DMS 273 (cell line): Measurements from ENCODE around the gene GGTA1.
"Not testable (repeated sequence)": the region's sequence is repeated elsewhere in the genome, so short reads cannot be mapped to it uniquely, and the experiment has no call there.

Experiments
- DNase-seq: peaks from one replicate; lab custom pipeline; 2025; ENCODE audit not compliant: unreplicated experiment; lab: John Stamatoyannopoulos, UW

The GGTA1 gene

DNA sequence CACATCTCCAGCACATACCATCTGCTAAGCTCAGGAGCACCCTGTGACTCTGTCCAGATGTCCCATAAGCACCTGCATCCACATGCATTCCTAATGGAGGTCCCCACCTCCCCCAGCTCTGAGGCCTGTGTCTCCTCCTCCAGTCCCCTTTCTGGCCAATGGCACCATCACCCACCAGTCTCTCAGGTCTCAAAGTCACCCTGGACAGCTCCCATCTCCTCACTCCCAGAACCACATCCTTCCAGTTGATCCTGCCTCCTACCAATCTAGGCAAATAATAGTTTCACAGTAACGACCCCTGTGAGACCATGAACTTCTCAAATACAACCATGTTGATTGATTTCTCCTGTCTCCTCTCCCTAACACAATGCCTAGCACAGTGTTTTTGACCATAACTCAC lies 40.1 kb downstream of the GGTA1 start:
- DNase-seq, result no peak

DNA sequence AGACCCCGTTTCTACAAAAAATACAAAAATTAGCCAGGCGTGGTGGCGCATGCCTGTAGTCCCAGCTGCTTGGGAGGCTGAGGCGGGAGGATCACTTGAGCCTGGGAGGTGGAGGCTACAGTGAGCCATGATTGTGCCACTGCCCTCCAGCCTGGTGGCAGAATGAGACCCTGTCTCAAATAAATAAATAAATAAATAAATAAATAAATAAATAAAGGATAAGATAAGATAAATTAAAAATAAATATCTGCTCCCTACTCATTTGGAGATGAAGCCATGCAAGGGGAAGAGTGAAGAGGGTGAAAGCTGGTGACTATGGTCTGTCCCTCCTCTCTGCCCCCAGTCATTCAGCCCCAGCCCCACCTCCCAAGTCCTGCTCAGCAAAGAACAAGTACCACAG lies 41.2 kb downstream of the GGTA1 start:
- DNase-seq, result not testable (repeated sequence)

DNA sequence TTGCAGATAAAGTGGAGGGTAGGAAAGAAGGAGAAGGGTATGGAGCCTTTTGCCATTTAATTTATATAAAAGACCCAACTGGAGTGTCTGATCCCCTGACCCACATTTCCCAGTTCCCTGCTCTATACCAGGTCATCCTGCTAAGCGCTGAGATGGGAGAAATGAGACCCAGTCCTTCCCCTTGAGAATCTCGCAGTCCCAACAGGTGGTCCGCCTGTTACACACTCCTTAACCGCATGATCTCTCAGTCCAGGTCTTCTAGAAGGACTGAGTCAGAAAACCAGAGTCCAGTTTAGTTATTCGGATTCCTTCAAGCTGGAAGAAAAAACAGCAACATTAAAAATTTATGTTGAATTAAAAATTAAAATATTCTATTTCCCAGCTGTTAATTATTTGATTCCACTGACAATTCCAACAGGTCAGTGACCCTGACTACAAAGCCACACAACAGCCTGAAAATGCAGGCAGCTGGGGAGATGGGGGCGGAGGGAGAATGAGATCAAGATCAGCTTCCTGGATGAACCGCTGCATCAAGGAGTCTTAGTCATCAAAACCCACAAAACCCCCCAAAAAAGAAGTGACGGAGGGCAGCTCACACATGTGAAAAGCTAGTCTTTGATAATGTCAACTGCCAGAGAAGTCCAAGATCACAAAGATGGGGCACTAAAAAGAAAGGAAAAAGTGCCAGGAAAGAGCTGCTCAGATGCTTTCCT lies 44.0 kb downstream of the GGTA1 start:
- DNase-seq, result no peak

DNA sequence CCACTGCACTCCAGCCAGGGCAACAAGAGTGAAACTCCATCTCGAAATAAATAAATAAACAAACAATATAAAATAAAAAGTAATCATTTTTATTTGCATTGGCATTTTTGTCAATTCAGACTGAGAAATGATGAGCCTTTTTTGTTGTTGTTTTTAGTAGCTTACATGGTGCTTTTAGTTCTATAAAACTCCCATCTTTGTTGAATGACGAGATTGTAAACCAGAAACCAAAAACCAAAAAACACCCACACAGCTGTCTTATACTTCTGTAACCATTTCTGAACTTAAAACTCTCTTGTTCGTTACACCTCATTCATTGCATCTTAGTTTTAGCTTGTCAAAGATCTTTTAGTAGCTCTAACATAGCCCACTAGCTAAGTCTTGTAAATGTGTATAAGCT lies 44.7 kb downstream of the GGTA1 start:
- no peak for DNase-seq

DNA sequence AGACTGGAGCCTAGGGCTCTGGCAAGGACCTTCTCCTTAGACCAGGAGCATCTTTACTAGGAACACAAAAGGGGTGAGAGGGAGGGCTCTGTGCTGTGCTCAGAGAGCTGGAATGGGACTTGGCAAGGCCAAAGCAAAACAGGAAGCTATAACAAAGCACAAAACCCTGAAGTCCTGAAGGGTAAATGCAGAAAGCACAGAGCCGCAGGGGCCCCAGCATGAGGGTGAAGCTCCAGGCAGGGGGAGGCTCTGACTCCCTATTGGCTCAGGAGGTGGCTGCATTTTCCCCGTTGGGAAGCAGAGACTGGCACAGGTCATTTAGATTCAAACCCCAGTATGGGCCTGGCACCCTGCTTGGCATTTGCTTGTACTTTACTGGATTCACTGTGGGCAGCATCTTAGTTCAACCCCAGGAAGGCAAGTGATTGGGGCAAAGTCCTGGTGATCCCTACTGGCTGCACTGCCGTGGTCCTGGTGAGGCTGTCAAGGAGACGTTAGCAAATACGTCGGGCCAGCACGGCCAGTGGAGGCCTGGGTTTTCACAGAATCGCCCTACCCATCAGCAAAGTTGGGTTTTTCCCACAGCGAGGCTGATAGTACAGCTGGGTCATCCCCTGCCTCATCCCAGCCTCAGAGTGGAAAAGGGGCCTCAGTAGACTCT lies 46.3 kb downstream of the GGTA1 start:
- DNase-seq, result no peak

DNA sequence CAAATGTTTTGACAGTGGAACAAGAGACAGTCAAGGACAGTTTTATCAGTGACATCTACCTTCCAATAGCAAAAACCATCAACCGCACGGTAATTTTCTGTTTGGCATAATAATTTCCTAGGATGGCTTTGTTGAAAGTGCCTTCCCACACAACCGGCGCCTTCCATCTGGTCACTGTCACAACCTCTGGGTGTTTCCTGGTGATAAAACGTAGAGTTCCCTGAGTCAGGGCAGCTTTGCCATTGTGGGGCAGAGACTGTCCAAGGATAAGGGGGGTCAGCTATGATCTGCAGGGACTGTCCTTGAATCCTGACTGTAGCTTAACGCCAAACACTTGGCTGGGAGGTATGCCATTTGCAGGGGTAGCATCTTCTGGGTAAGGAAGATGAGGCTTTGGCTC lies 47.6 kb downstream of the GGTA1 start:
- no peak for DNase-seq

DNA sequence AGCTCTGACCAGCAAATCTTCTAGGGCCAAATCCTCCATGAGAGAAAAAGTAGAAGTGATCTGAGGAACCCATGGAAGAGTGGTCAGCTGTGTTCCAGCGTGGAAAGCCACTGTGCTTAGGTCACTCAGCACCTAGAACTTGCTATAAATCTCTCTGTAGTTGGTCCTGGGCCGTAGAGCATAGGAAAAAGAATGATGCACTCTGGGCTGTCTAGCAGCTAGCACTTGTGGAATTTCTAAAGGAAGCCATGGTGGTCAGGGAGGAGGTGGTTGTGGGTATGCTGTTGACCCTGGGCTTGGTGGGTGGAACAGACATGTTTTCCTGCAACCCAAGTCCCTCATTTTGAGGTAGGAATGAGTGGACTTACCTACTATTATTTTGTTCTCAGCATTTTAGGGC lies 48.1 kb downstream of the GGTA1 start:
- DNase-seq, result no peak

DNA sequence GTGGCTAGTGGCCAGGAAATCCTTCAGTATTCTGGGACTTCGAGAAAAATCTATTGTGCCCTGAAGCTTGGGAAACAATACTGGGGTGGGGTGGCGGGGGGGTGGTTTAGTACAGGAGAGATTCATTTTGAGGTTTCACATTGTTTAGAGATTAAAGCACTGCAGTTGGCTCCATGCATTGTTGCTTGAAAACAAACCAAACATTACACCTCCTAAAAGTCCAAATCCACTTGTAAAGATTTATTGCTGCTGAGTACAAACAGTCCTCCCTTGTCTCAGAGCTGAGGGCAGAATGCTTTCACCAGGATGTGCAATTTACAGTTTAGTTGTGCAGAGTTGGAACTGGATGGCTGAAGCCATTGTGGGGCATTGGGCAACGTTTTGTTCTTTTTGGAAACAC lies 49.4 kb downstream of the GGTA1 start:
- DNase-seq, result no peak

DNA sequence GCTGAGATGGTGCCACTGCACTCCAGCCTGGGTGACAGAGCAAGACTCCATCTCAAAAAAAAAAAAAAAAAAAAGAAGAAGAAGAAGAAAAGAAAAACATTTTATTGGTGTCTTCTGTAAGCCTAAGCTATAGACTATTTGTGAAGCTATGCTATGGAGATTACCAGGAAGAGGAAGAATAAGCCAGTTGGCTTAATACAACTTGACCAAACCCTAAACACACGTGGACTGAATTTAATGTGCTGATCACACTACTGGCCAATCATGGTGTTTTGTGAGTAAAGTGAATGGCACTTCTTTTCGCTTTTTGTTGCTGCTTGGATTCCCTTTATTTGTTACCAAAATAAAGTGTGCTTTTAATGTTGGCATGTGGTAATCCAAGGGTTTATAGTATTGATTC lies 49.9 kb downstream of the GGTA1 start:
- DNase-seq, result no peak

DNA sequence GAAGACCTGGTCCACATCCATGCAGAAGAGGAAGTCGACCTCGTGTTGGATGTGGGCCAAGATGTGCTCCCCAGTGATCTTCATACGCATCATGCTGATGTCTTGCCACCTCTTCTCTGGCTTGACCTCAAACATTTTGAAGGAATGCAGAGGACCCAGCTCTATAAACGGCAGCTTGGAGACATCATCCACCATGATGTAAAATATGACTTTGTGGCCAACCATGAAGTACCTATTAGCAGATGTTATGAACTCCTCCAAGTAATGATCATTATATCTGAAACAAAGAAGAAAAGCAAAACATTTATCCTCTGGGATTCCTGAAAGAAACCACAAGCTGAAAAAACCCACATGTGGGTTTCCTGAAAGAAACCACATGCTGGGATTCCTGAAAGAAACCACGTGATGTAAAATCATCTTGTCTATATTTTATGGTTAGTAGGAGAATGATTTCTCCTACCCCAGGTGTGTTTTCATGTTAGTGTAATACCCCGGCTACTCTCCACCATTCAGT lies 52.3 kb downstream of the GGTA1 start:
- DNase-seq, result no peak

DNA sequence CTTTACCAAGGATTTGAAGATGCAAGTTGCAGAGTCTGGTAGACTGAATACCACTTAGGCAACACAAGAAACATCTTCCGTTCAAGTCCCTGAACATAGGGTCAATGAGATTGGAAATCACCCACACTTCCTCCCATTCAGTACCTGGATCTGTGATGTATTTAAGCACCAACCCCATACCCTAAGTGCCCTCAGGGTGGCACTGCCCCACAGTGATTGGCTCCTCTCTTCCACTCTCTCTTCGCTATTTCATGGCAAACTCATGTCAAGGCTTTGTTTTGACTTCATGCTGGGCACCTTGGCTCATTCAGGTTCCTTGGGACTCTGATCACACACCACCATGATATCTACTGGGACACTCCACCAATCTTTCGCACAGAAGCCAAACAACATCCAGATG lies 53.7 kb downstream of the GGTA1 start:
- peak; percentile 26 for DNase-seq

DNA sequence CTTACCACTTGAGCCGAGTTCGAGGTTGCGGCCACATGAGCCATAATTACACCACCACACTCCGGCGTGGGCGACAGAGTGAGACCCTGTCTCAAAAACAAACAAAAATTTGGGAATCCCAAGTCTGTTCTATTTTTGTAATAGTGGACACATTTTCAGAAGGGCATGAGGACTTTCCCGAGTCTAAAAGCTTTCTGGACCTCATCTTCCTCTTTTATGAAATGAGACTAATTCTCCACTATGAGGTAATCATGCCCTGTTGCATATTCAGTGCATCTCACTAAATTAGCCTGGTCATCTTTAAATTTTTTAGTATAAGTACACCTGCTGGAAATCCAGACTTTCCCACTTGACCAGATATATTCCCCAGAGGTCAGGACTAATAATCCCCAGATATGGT lies 55.7 kb downstream of the GGTA1 start:
- no peak for DNase-seq

DNA sequence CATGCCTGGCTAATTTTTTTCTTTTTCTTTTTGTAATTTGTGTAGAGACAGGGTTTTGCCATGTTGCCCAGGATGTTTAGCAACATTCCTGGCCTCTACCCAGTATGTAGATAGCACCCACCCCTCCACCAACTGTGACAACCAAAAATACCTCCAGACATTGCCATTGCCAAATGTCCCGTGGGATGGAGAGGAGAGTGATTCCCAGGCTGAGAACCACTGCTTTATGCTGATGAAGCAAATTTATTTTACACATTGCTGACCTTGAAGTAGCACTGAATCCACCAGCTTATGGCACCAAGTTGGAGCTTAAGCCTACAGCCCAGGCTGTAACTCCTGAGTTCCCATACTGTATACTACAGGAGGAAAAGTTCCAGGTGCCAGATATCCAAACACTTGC lies 58.5 kb downstream of the GGTA1 start:
- no peak for DNase-seq

DNA sequence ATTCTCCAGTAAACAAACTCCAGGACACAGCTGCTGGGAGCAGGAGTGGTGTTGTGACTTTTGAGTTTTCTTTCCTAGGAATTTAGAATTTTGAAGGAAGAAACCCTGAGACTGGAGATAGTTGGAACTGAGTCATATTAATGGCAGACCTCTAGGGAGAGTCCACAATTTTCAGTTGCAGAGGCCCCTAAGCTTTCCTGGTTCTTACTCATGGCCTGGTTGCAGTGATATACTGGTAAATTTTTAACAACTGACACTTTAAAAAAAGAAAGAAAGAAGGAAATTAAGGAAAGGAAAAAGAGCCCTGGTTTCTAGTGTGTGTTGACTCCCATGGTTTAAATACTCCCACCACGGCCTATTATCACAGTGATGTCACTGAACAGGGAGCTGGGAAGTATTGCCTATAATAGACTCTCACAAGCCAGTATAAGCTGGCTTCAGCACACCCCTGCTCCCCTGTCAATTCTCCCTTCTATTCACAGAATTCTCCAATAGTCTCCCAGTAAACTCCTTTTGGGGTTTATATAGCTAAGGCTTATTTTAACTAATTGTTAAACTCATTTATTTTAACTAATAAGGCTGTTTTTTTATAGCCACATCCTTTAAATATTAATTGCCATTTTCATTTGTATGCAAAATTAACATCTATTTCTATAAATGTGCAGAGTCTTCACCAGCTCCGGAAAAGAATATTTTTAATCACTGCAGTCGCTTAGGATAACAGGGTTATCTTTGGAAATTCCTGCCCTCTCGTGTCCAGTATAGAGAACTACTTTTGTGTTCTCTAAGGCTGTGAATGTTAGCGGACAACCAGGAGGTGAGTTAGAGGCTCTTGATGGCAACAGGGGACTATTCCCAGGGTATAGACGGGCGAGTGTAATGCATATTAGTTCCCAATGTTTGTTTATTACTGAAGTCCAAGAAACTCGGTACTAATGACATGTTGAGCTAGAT lies 59.7 kb downstream of the GGTA1 start:
- DNase-seq, result peak; percentile 17

DNA sequence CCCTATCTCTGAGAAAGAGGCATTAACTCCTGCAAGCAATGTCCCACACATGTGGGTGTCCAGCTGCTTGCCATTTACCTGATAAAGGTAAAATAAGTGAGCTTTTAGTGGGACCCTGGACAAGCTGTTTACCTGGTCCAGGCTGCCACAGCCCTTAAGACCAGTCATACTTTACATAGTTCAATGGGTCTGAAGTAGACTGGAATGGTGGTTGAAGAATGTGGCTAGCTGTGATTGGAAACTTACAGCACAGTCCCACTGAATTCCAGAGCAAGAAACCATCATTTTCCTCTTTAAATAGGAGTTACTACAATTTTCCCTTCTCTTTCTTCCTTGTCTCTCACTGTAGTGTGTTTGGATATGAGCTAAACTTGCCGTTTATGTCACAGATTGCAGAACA lies 60.6 kb downstream of the GGTA1 start:
- no peak for DNase-seq

DNA sequence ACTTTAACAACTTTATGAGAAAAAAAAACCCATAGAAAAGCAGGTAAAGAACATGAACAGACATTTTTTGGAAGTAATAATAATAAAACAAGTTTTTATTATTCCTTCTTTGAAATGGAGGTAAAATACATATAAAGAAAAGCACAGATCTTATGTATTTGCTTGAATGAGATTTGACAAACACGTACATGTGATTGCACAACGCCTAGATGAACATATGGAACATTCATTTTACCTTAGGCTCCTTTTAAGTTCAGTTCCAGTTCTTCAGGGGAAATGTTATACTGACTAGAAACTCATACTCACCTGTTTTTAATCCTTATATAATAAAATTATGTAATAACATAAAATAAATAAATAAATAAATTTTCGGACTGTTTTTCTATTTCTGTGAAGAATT lies 61.8 kb downstream of the GGTA1 start:
- no peak for DNase-seq

DNA sequence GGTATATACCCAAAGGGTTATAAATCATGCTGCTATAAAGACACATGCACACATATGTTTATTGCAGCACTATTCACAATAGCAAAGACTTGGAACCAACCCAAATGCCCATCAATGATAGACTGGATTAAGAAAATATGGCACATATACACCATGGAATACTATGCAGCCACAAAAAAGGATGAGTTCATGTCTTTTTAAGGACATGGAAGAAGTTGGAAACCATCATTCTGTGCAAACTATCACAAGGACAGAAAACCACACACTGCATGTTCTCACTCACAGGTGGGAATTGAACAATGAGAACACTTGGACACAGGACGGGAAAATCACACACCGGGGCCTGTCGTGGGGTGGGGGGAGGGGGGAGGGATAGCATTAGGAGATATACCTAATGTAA lies 62.6 kb downstream of the GGTA1 start:
- not testable (repeated sequence) for DNase-seq

DNA sequence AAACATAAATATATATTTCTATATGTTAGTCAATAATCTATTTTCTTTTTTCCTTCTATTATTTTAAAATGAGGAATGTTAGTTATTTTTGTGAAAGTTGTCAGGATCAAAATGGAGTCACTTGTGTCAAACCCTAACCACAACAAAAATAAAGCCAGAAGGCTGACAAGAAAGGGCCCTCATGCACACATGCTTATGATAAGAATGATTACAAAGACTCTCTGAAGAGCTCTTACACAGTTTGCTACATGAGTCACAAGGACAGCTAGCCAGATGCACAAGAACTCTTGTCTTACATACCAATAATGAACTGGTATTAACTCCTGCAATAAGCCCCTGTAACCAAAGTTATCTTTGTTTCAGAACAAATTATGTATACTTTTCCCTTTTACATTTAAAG lies 64.7 kb downstream of the GGTA1 start:
- no peak for DNase-seq

DNA sequence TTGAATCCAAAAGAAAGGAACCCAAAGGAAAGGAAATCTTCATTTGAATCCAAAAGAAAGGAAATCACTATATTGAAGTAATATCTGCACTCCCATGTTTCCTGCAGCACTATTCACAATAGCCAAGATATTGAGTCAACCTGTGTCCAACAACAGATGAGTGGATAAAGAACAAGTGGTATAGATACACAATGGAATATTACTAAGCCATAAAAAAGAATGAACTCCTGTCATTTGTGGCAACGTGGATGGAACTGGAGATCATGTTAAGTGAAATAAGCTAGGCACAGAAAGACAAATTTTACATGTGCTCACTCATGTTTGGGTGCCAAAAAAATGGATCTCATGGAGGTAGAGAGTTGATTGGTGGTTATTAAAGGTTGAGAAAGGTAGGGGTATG lies 71.7 kb downstream of the GGTA1 start:
- no peak for DNase-seq

DNA sequence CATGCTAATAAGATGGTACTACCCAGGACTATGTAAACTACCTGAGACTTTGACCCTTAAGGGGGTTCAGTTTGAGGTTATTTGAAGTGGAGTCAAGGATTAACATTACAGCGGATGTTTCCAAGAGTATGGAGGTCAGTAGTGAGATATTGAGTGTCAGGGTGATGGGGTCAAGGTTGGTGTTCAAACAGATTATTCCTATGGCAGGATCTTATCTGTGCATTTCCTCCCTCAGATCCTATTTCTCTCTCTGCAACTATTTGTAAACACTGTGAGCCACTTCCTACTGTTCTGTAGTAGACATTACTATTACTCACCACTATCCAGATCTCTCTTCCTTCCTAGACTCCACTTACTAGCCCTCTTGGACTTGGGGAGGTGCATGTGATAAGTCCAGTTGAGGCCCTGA lies 75.6 kb downstream of the GGTA1 start:
- DNase-seq, result no peak

DNA sequence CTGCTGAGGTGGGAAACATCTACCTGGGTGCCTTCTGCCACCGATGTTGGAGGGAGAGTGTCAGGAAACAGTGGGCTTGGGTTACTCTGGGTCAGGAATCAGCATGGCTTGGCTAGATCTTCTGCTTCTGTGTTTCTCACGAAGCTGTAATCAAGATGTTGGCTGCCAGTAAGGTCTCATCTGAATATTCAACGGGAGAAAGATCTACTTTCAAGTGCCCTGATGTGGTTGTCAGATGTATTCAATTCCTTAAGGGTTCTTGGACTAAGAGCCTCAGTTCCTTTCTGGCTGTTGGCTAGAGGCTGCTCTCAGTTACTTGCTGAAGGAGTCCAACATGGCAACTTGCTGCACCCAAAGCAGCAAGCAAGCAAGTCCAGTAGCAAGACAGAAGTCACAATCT lies 87.7 kb downstream of the GGTA1 start:
- DNase-seq, result no peak

DNA sequence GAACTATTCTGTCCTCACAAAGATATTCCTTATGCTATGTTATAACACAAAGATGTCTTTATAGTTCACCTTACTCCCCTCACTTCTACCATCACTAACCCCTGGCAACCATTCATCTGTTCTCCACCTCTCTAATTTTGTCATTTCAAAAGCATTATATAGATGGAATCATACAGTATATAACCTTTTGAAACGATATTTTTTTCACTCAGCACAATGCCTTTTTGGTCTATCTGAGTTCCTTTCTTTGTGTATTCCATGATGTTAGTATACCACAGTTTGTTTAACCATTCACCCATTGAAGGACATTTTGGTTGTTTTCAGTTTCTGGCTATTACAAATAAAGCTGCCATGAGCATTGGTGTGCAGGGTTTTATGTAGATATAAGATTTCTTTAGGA lies 93.7 kb downstream of the GGTA1 start:
- DNase-seq, result no peak
